Thyroid gland (tissue), 4 donors: Measurements from ENCODE around the gene SMIM26. TPM values are rescaled to one million over a fixed set of nuclear protein-coding genes. Genes with fewer than 3 reads are reported as not detected.

Source experiments
- DNase-seq, 2 donors: peaks; one replicate each; pipeline ENCODE4 v3.0.0-alpha.2; 2019
- H3K27ac ChIP-seq, 3 donors: fragments of 200-600 bp; sonication (generic); 1 replicate in 2 of 3; 2 replicates in 1 of 3; pipeline ENCODE4 v1.5.1; 2016 to 2019; ENCODE audit warnings: mild to moderate bottlenecking in 1 of 3, moderate library complexity in 1 of 3
- H3K27me3 ChIP-seq: fragments of 200-600 bp; sonication (generic); one replicate; pipeline ENCODE4 v1.5.1; 2019
- H3K36me3 ChIP-seq, 2 donors: fragments of 200-600 bp; sonication (generic); one replicate each; pipeline ENCODE4 v1.5.1; 2016 to 2019
- H3K4me1 ChIP-seq, 2 donors: fragments of 200-600 bp; sonication (generic); one replicate each; pipeline ENCODE4 v1.5.1; 2017 to 2019
- H3K4me3 ChIP-seq, 3 donors: fragments of 200-600 bp; sonication (generic); replicated peaks in 1 of 3; 1 replicate in 2 of 3; 2 replicates in 1 of 3; pipeline ENCODE4 v1.5.1; 2016; ENCODE audit warnings: mild to moderate bottlenecking in 1 of 3
- H3K9me3 ChIP-seq: fragments of 200-600 bp; sonication (generic); one replicate; pipeline ENCODE4 v1.5.1; 2017
- POLR2A ChIP-seq, 2 donors: fragments of 450-650 bp; IDR thresholded peaks; one replicate each; pipeline ENCODE4 v1.6.1; 2017; ENCODE audit warnings: antibody characterized with exemption in 2 of 2, mild to moderate bottlenecking in 2 of 2, moderate library complexity in 1 of 2
- WGBS, 2 donors: methylation state at CpG; one replicate each; pipeline ENCODE4 v1.1.5; 2017; 5-methylcytosine and 5-hydroxymethylcytosine counted together
- intact Hi-C: fragments of 100-400 bp; cut with DNase I; formaldehyde crosslinking; loops from one replicate; pipeline ENCODE4 v1.15.1; 2023
- total RNA-seq, 4 donors: library from RNA; depleted of rRNA; stranded (reverse); fragments of >200 nt; gene quantifications; one replicate each; pipeline ENCODE4 v1.2.3, GENCODE V29; 2016
- TF ChIP-seq, protein P1 (sequence below), 6 experiments: fragments of 200-600 bp in 3 of 6; fragments of 450-650 bp in 3 of 6; sonication (generic) in 3 of 6; IDR thresholded peaks; one replicate each; pipeline ENCODE4 v1.5.1; 2016 to 2019; ENCODE audit warnings: antibody characterized with exemption in 6 of 6, mild to moderate bottlenecking in 2 of 6, inconsistent platforms in 1 of 6, moderate library complexity in 1 of 6

SMIM26 gene
- total RNA-seq, 4 donors from 2014 or later, result 113 to 243 (median 132) TPM

DNA sequence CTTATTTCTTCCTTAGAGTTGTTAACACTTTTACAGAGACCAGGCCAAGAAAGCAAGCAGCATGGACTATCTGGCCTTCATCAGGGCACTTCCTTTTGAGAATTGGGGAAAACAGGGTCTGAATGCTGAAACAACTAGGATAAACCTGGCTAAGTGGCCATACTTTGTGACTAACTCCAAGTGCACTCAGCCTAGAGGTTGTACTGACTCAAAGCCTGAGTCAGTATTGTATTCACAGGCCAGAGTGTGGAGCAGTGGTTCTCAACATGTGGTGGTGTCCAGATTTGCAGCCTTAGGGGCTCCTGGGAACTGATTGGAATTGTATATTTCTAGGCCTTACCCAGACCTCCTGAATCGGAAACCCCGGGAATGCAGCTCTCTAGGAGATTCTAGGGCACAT is 39.4 kb upstream of the SMIM26 start:
- no peak for DNase-seq
- TF ChIP-seq, protein P1, sequence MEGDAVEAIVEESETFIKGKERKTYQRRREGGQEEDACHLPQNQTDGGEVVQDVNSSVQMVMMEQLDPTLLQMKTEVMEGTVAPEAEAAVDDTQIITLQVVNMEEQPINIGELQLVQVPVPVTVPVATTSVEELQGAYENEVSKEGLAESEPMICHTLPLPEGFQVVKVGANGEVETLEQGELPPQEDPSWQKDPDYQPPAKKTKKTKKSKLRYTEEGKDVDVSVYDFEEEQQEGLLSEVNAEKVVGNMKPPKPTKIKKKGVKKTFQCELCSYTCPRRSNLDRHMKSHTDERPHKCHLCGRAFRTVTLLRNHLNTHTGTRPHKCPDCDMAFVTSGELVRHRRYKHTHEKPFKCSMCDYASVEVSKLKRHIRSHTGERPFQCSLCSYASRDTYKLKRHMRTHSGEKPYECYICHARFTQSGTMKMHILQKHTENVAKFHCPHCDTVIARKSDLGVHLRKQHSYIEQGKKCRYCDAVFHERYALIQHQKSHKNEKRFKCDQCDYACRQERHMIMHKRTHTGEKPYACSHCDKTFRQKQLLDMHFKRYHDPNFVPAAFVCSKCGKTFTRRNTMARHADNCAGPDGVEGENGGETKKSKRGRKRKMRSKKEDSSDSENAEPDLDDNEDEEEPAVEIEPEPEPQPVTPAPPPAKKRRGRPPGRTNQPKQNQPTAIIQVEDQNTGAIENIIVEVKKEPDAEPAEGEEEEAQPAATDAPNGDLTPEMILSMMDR (IDR thresholded peaks at IDR 0.05), result no peak
- no peak for TF ChIP-seq POLR2A (IDR thresholded peaks at IDR 0.05)
- WGBS, 2 donors, result 86 to 94% methylated on average over 2 of the region's 2 CpGs
- Histone ChIP-seq H3K27me3 (no peaks in the 10 kb centered on the region), H3K9me3 (no peaks in the 10 kb centered on the region), H3K36me3 (peaks cover 71 to 85% of the 10 kb centered on the region in 2 donors), H3K4me3 (no peak overlapping the region), H3K27ac (no peak overlapping the region), H3K4me1 (no peaks in the 10 kb centered on the region)
- intact Hi-C loops, result no loop called here

DNA sequence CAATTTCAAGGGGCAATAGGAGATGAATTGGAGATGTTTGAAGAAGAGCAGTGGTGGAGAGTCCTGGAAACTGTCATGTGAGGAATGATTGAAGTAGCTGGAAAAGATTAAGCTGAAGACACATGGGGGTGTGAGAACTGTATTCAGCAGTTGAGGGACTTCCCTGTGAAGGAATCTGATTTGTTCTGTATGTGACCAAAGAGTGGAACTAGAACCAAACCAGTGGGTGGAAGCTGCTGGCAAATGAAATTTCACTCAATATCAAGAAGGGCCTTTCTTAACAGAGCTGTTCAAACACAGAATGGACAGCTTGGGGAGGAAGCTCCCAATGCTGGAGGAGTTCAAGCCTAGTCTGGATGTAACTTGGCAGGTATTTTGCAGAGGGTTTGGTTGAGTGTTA is 38.2 kb upstream of the SMIM26 start:
- no peak overlapping the region for H3K27ac ChIP-seq
- H3K4me3 ChIP-seq, result no peak overlapping the region
- H3K36me3 ChIP-seq, result peaks cover 81 to 95% of the 10 kb centered on the region in 2 donors
- TF ChIP-seq, protein P1 (IDR thresholded peaks at IDR 0.05), result no peak
- TF ChIP-seq POLR2A (IDR thresholded peaks at IDR 0.05), result no peak
- no peak for DNase-seq
- intact Hi-C loops, result no loop called here
- no peaks in the 10 kb centered on the region for H3K4me1 ChIP-seq
- H3K9me3 ChIP-seq, result no peaks in the 10 kb centered on the region
- H3K27me3 ChIP-seq, result no peaks in the 10 kb centered on the region

- intact Hi-C loops, result no loop called here
- Histone ChIP-seq H3K36me3 (peaks cover 50 to 79% of the 10 kb centered on the region in 2 donors), H3K27ac (no peak overlapping the region), H3K4me3 (no peak overlapping the region), H3K27me3 (no peaks in the 10 kb centered on the region), H3K9me3 (no peaks in the 10 kb centered on the region), H3K4me1 (no peaks in the 10 kb centered on the region)
- no peak for DNase-seq
- WGBS, 2 donors, result 92 to 98% methylated on average over 6 of the region's 6 CpGs
- no peak for TF ChIP-seq POLR2A (IDR thresholded peaks at IDR 0.05)
- TF ChIP-seq, protein P1 (IDR thresholded peaks at IDR 0.05), result no peak
Observed at GRCh38 chr20:18532626-18533025, 34.6 kb upstream of the SMIM26 start.

DNA sequence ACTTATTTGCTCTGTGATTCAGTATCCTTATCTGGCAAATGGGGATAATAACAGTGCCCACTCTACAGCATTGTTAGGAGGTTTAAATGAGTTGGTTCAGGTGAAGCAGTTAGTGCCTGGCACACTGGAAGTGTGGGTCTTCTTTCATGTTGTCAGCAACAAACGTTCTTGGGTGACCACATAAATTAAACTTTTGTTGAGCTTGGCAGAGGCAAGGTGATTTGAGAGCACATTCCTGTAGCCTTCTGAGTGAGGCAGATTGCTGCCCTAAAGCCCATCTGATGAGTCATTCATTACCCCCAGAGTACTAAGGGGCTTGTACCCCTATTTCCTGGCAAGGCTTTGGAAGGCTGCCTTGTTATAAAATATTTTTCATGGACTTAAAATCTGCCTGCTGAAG is 33.7 kb upstream of the SMIM26 start:
- H3K27ac ChIP-seq, result no peak overlapping the region
- TF ChIP-seq, protein P1 (IDR thresholded peaks at IDR 0.05), result no peak
- TF ChIP-seq POLR2A (IDR thresholded peaks at IDR 0.05), result no peak
- H3K27me3 ChIP-seq, result no peaks in the 10 kb centered on the region
- no peaks in the 10 kb centered on the region for H3K4me1 ChIP-seq
- 57 to 76% methylated on average over 1 of the region's 1 CpG for WGBS, 2 donors
- H3K9me3 ChIP-seq, result no peaks in the 10 kb centered on the region
- H3K36me3 ChIP-seq, result peaks cover 47 to 70% of the 10 kb centered on the region in 2 donors
- no peak for DNase-seq
- H3K4me3 ChIP-seq, result no peak overlapping the region
- intact Hi-C loops, result no loop called here

DNA sequence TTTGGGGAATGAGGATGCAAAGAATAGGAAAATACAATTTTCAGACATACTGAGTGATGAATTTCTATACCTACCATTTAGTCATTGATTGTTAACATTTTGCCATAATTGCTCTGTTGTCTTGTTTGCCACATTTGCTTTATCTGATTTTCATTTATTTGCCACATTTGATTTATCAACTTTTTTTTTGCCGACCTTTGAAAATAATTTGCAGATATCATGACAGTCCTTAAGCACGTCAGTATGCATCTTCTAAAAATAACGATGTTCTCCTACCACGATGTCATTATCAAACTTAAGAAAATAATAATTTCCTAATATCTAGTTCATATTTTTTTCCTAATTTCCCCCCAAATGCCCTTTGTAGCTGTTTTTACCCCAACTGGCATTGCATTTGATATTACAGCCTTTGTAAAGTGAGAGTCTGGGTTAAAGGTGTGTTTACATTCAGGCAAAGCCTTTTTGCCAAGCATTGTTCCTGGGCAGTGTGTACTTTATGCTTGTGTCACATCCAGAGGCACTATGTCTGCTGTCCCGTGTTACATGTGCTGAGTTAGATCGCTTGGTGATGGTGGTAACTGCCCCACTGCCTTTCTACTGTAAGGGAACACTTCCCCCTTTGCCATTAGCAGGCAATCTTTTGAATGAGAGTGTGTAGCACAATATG is 33.1 kb upstream of the SMIM26 start:
- TF ChIP-seq POLR2A (IDR thresholded peaks at IDR 0.05), result no peak
- TF ChIP-seq, protein P1 (IDR thresholded peaks at IDR 0.05), result no peak
- H3K36me3 ChIP-seq, result peaks cover 47 to 64% of the 10 kb centered on the region in 2 donors
- intact Hi-C loops, result no loop called here
- WGBS, 2 donors, result 89 to 97% methylated on average over 6 of the region's 6 CpGs
- H3K4me1 ChIP-seq, result no peaks in the 10 kb centered on the region
- no peaks in the 10 kb centered on the region for H3K27me3 ChIP-seq
- no peak overlapping the region for H3K4me3 ChIP-seq
- DNase-seq, result no peak
- no peaks in the 10 kb centered on the region for H3K9me3 ChIP-seq
- H3K27ac ChIP-seq, result no peak overlapping the region
